ENCODE results near the gene GARIN5B.
A peak's percentile ranks its signal among the peaks of the same experiment; 100 is the strongest.

GARIN5B gene

DNA sequence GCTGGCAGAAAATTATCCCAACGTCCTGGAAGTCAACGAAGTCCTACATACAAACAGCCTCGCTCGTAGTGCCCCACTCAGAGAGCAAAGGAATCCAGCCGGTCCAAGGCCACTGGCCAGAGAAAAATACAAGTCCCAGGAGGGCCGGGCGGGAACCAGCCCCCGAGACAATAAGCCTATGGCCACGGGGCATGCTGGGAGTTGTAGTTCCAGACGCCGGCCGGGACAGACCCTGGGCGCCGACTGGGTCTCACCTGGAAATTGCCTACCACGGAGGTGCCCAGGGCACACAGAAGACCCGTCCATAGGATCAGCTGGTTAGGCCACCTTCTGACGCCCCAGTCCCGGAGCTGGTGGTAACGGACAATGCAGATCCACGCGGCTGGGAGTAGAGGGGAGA lies 43.3 kb downstream of the GARIN5B start:
- DNase-seq: no peak

GRCh38 chr19:55316646-55317045 lies 46.4 kb downstream of the GARIN5B start:
- no peak for DNase-seq

DNA sequence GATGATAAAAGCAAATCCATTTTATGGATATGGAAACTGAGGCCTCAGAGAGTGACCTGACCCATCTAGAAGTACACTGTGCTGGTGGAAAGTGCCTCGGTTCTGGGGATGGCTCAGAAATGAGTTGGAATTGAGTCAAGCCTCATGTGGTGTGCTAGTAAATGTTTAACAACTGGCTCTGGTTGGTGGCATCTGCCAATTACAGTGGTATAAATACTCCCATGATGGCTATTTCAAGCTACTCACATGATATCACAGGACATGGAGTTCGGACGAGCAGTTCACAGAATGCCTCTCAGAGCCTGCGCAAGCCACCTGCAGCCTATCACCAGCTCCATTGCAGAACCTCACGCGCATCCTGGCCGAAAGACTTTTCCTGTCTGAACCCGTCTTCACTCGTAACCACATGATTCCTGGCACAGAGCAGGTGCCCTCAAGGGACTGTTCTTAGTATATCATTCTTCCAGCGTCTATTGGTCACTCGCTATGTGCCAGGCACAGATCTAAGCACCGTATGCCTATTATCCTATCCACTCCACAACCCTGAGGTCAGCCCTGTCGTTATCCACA lies 47.0 kb downstream of the GARIN5B start:
- no peak for DNase-seq

DNA sequence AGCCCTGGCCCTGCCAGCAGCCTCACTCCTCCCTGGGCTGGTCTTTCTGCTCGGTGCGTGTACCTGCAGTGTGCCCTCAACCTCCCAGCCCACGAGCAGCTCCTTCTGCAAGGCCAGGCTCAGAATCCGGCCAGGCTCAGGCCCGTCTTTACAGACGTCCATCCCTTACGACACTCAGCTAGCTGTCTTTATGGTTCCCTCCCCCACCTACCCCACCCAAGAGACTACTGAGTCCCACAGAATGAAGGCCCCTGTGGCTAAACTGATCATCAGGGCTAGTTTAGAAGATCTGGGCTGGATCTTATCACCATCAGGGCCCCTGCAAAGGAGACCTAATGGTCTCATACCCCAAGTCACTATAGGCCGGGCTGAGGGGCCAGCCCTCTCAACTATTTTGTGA lies 48.7 kb downstream of the GARIN5B start:
- DNase-seq: no peak

- no peak for DNase-seq
Observed at GRCh38 chr19:55312621-55313512, 50.2 kb downstream of the GARIN5B start.

GRCh38 chr19:55311797-55312196 lies 51.3 kb downstream of the GARIN5B start:
- DNase-seq: no peak

DNA sequence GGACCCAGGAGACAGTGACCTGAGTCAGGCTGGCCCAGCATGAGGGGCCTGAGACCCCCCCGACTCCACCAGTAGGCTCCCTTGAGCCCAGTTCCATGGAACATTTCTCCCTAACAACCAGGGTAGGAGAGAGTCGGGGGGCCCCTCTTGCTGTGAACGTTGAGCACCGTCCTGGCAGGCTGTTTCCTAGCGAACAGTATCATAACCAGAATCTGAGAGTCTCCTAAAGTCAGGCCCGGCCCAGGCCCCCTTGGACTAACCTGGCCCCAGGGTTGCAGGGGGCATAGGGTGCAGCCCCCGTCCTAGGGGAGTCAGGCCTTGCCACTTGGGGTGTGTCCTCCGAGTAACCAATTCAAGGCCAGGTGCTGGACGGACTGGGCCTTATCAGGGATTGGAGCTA lies 51.7 kb downstream of the GARIN5B start:
- DNase-seq: no peak

GRCh38 chr19:55310498-55310897 lies 52.6 kb downstream of the GARIN5B start:
- DNase-seq: no peak

DNA sequence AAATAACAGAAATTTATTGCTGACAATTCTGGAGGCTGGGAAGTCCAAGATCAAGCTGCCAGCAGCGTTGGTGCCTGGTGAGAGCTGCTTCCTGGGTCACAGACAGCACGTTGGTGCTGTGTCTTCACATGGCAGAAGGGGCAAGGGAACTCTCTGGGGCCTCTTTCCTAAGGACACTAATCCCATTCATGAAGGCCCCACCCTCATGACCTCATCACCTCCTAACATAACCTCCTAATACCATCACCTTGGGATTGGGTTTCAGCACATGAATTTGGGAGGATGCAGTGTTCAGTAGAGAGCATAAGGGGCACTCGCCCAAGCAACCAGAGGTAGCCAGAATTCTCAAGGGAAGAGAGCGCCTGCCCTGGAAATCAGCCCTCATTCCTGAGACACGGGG lies 53.6 kb downstream of the GARIN5B start:
- DNase-seq: no peak

- DNase-seq: no peak
Observed at GRCh38 chr19:55308281-55308680, 54.8 kb downstream of the GARIN5B start.

DNA sequence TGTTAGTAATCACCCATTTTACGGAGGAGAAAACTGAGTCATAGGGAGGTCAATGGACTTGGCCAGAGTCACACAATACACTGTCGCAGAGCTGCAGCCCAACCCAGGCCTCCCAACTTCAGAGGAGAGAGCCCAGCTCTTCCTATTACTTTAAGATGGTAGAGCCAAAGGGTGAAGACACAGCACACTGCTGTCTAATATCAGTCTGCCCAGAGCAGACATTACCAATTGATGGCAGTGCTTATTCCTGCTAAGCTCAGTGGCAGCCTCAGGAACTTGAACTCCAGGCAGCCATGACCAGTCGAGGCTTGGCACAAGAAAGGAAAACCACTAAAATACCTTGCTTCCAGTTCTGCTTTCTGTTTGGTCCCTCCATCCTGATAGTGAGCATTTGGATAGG lies 56.3 kb downstream of the GARIN5B start:
- no peak for DNase-seq

DNA sequence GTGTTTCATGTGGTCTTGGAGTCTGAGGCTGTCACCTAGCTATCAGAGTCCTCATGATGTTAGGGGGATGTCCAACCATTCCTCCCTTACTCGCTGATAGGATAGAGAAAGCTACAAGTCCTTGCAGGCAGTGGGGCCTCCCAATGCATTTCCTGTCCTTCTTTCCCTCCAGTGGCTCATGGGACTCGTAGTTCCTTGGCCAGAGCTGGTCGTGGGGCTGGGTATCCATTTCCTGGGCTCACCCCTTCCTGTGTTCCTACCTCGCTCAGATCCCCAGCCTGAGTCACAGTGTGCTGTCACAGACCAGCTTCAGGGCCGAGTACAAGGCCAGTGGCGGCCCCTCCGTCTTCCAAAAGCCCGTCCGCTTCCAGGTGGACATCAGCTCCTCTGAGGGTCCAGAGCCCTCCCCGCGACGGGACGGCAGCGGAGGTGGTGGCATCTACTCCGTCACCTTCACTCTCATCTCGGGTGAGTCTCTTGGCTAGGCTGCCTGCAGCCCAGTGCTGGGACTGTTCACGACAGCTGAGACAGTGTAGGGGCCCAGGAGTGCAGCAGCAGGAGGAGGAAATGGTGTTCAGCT lies 57.0 kb downstream of the GARIN5B start:
- no peak for DNase-seq

DNA sequence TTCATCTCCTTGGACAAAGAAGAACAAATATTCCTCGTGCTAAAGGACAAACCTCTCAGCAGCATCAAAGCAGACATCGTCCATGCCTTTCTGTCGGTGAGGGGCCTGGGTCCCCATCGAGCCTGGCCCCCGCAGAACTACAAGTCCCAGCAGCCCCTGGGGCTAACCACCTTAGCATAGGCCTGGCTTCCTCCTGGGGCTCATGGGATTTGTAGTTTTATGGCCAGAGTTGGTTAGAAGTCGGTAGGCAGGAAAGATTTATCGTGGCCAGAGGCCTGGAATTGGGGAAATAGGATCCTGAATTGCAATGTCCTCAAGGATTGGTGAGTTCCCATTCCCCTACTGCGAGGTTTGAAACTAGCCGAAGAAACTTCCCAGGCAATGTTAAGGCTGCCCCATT lies 57.6 kb downstream of the GARIN5B start:
- DNase-seq: peak; percentile 41

- no peak for DNase-seq
Observed at GRCh38 chr19:55304980-55305379, 58.1 kb downstream of the GARIN5B start.
